Hematopoietic multipotent progenitor cell treated with erythropoietin and hydrocortisone succinate and interleukin-3 and kit ligand, for 8 days (in vitro differentiated cells): ENCODE measurements around the gene CDS2.

Source experiments
- DNase-seq: peaks from one replicate; pipeline ENCODE4 v3.0.0-alpha.2; 2015

Gene CDS2

GRCh38 chr20:5119435-5120184, 7.2 kb upstream of the CDS2 start, which contains the start of gene PCNA:
Gene PCNA, minus strand, starts transcription at chr20:5119958. Its CDS starts 160 bp downstream, at chr20:5119798.
- peak; percentile 98 for DNase-seq

DNA sequence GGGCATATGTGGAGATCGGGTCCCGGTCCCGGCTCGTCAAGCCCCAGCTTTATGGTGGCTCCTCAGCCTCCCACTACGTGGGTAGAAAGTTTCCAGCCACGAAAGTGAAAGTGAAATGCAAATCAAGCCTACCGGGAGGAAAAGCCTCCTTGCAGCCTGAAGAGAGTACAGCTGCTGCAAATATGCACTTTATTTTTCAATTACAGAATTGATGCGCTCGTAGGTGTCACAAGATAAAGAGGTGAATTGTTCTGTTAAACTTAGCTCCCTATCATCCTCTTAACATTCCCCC, 6.7 kb upstream of the CDS2 start:
- DNase-seq = no peak

- peak; percentile 89 for DNase-seq
Measured at GRCh38 chr20:5122873-5123260, 3.9 kb upstream of the CDS2 start.

DNA sequence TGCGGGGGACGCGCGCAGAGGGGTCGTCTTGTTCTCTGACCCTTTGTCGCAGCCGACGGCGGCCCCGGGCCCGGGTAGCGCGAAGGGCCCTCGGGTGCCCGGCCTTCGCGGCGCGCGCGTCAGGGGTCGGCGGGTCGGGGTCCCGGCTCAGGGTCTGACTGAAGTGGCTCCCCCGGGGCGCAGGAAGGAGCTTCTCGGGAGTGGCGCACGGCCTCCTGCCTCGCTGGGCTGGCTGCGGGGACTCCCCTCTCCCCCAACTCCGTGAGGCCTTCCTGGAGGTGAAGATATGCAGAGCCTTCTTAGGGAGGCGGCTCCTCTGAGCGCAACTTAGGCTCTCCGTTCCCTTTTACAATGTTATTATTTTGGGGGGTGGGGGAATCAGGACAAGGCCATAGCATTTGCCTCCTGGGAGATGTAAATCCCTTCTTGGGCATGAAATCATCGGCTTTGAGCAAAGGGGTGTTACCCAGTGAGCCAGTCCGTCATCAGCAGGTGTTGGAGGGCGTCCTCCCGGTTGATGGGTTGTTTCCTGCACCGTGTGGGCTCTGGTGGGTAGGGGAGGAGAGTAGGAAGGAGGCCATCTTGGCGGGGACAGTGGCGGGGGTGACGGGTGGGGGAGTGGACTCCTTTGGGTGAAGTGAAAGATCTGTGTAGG, 523 bp downstream of the CDS2 start:
- DNase-seq = peak; percentile 58

GRCh38 chr20:5127859-5128424, 1.1 kb downstream of the CDS2 start:
- DNase-seq = no peak

- no peak for DNase-seq
Measured at GRCh38 chr20:5128886-5129285, 2.1 kb downstream of the CDS2 start.

- no peak for DNase-seq
Measured at GRCh38 chr20:5131502-5131901, 4.7 kb downstream of the CDS2 start.

- DNase-seq = no peak
Measured at GRCh38 chr20:5133998-5134397, 7.2 kb downstream of the CDS2 start.

- DNase-seq = no peak
Measured at GRCh38 chr20:5135363-5136012, 8.7 kb downstream of the CDS2 start.

DNA sequence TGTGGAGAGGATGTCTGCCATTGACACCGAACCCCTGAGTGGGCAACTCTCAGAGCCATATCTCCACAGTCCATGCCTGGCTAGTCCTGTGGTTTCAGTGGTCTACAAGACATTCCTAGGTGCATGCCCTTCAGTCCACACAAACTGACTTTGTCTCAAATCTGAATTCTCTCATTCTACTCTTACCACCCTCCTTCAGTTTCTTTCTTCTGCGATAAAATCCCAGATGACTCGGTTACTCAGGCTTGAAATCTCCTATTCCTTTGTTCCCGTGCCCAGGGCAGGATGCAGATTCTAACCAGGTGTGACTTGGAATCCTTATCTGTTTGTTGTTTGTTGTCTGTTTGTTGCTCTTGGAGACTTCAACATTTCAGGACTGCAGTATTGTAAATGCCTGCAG, 9.3 kb downstream of the CDS2 start:
- DNase-seq = no peak

DNA sequence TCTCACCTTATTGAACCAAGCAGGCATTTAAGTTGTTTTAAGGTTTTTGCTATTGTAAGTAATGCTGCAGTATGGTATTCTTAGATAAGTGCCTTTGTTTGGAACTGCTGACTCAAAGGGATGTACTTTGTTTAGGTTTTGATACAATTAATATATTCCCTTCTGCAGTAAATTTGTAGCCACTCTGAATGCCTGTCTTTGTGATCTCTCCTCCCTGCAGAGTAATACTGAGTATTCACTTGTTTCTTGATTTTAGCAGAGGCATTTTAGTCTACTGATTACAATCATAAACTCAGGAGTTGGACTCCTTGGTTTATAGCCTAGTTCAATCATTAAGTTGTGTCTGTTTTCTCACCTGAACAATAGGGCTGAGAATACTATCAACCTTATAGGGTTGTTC, 13.4 kb downstream of the CDS2 start:
- DNase-seq = no peak

DNA sequence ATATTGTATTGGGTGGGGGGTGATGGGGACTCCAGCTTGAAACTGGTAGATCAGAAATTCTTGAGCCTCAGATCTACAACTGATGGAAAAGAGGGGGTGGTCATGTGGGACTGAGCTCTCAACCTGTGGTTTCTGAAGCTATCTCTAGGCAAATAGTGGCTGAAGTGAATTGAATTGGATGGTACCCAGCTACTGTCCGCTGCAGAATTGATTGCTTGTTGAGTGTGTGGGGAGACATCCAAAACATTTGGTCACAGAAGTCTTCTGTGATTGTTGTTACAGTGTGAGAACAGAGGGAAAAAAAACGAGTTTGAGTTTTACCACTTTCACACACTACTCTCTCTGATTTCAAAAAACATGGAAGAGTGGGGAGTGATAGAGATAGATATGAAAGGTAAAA, 14.8 kb downstream of the CDS2 start:
- DNase-seq = no peak

- no peak for DNase-seq
Measured at GRCh38 chr20:5143851-5144250, 17.0 kb downstream of the CDS2 start.

DNA sequence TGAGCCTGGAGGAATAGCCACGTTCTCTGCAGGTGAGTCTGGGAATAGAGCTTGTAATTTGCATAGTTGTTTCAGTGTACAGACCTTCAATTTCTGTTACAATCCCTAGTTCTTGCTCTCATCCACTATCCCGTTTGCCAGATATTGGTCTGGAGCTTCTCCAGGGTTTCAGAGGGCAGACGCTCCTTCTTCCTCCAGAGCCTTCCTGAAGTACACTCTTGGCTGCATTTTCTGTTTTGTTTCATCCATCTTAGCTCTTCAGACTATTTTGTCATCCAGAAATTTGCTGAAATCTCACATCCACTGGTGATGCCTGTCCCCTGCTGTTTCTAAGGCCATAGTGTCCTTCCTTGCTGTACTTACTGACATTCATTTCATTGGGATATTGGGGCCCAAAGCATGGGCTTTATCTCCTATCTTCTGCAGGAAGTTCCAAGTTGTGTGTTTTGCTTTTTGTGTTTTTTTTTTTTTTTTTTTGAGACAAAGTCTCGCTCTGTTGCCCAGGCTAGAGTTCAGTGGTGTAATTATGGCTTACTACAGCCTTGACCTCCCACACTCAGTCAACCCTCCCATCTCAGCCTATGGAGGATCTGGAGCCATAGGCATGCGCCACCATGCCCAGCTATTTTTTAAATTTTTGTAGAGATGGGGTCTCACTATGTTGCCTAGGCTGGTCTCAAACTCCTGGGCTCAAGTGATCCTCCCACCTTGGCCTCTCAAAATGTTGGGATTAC, 18.7 kb downstream of the CDS2 start:
- DNase-seq = no peak

DNA sequence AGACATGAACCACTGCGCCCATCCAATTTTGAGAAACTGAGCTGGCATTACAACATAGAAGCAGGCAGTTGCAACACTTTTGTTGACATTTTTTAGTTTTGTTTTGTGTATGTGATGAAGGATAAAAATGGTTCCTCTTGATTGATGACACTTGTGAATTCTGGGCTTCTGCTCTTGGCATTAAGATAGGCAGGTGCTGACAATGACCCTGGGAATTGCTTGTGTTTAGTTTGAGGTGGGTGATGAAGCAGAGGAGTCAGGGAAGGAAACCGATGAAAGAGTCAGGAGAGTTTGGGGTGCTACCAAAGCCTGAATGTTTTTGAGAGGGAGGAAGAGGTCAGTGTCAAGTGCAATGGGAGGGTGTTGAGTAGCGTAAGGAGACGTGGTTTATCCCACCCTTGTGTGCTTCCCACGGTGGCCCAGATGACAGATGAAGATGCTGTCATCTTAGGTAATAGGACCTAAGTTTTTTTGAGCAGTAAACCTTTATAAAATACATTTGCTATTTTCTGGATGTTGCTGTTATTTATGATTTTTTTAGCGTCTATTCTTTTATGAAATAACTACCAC, 19.4 kb downstream of the CDS2 start:
- DNase-seq = no peak

DNA sequence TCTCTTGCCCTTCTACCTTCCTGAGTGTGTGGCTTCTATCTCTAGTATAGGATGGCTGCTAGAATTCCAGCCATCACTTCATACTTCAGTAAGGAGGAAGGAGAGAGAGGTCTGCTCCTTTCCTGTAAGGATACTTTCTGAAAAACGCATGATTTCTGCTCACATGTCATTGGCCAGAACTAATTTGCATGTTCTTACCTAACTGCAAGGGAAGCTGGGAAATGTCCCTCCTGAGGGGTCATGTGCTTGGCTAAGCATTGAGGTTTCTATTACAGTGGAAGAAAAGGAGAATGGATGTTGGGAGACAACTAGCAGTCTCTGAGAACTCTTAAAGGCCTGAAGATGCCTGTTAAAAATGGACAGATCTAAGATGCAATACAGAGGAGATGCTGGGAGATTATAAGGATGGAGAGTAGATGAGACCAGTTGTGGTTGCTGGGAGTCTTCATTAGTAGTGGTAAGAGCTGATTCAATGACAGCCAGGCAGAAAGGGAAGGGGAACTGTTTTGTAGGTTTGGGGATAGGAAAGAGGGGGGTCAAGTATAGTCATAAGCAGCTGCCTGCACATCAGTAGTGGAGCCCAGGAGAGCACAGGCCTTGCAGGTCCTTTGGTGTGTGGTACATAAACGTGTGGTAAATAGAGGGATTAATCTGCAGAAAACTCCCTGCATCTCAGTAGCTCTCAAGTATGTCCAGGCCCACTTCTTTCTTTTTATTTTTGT, 20.2 kb downstream of the CDS2 start:
- DNase-seq = no peak

DNA sequence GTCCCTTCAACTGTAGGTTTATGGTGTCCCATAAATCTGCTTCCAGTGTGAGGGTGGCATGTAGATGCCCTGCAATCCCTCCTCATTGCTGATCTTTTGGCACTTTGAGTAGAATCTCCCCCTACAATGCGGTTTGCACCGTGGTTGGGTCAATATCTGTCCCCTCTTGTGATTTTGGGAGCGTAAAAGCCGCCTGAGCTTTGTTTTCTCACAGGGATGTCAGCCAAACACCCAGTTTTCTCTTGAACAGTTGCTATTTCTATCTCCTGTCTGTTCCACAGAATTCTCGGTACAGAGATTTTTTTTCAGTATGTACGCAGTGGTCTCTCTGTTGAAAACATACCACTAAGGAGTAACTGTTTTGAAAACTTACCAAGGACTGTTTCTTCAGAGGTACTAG, 21.8 kb downstream of the CDS2 start:
- no peak for DNase-seq

- no peak for DNase-seq
Measured at GRCh38 chr20:5149892-5150225, 23.1 kb downstream of the CDS2 start.

DNA sequence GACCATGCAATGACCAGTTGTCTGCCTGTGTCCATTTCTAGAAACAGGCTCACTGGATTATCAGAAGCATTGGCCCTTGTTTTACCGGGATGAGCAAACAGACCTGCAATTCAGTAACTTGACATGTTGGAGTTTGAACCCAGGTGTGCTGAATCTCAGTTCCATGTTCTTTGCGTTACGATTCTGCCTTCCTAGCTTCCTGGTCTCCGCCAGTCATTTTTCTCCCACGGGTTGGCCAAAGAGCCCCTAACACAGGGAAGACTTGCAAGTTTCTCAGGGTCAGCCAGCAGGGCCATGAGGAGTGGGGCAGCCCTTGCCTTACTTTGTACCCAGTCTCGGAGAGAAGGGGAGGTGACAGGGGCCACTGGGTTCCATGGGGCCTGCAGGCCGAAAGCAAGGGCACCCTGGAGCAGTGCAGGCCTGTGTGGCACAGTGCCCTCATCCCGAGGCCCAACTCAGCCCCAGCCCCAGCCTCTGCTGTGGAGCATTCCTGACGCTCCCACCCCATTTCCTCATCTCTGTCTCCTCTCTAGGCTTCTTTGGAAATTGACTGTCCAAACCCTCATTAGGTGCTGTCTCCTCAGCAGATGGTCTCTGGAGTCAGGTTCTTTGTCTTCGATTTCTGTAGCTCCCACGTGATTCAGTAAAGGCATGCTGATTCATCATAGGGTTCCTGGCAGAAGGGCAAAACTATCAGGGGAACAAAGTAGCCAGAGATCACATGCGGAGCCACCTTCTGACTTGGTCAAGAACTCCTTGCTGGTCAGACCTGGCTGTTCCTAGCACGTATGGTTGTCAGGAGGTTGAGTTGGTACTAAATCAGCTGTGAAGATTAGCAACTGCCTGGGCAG, 23.6 kb downstream of the CDS2 start:
- DNase-seq = no peak

GRCh38 chr20:5153152-5153467, 26.3 kb downstream of the CDS2 start:
- no peak for DNase-seq
